ENCODE results near the gene VAC14. TPM values are rescaled to one million over a fixed set of nuclear protein-coding genes. Genes with fewer than 3 reads are reported as not detected.
A peak's percentile ranks its signal among the peaks of the same experiment; 100 is the strongest.

The VAC14 gene
- total RNA-seq, 4 donors from 2014 or later, result 44.0 to 106 (median 64.5) TPM

GRCh38 chr16:70691223-70692129 is 109.5 kb downstream of the VAC14 start:
- no peak overlapping the region for H3K4me3 ChIP-seq

GRCh38 chr16:70689970-70690891 is 110.7 kb downstream of the VAC14 start:
- TF ChIP-seq CTCF (IDR thresholded peaks at IDR 0.05) (no peak), POLR2A (IDR thresholded peaks at IDR 0.05) (no peak)
- Histone ChIP-seq H3K27me3 (no peaks in the 10 kb centered on the region), H3K9me3 (no peaks in the 10 kb centered on the region), H3K4me3 (no peak overlapping the region), H3K27ac (peak overlapping the region; percentile 66 to 93 (median 82)), H3K36me3 (no peaks in the 10 kb centered on the region), H3K4me1 (peaks cover 0 to 91% (median 6%) of the 10 kb centered on the region in 4 donors)
- DNase-seq, result peak in 2 of 3 donors; percentile 69 to 76

More at GRCh38 chr16:70691223-70692129, 109.5 kb downstream of the VAC14 start:
- Histone ChIP-seq H3K4me1 (peaks cover 0 to 96% (median 2%) of the 10 kb centered on the region in 4 donors), H3K36me3 (no peaks in the 10 kb centered on the region), H3K27me3 (no peaks in the 10 kb centered on the region), H3K9me3 (no peaks in the 10 kb centered on the region), H3K27ac (peak overlapping the region; percentile 66 to 93 (median 82))
- peak in 2 of 3 donors; percentile 33 to 80 for DNase-seq
- TF ChIP-seq POLR2A (IDR thresholded peaks at IDR 0.05) (no peak), CTCF (IDR thresholded peaks at IDR 0.05) (no peak)

- no peak overlapping the region for H3K4me3 ChIP-seq
- H3K9me3 ChIP-seq, result no peaks in the 10 kb centered on the region
- TF ChIP-seq CTCF (IDR thresholded peaks at IDR 0.05) (no peak), POLR2A (IDR thresholded peaks at IDR 0.05) (no peak)
- peaks cover 0 to 87% (median 9%) of the 10 kb centered on the region in 4 donors for H3K4me1 ChIP-seq
- no peaks in the 10 kb centered on the region for H3K27me3 ChIP-seq
- no peaks in the 10 kb centered on the region for H3K36me3 ChIP-seq
- H3K27ac ChIP-seq, result peak overlapping the region; percentile 66 to 93 (median 82)
- no peak for DNase-seq
Observed at GRCh38 chr16:70689035-70689969, 111.7 kb downstream of the VAC14 start.

GRCh38 chr16:70688246-70688742 is 112.7 kb downstream of the VAC14 start:
- TF ChIP-seq POLR2A (IDR thresholded peaks at IDR 0.05), result no peak
- Histone ChIP-seq H3K36me3 (no peaks in the 10 kb centered on the region), H3K4me3 (no peak overlapping the region), H3K27me3 (no peaks in the 10 kb centered on the region), H3K4me1 (peaks cover 0 to 82% (median 8%) of the 10 kb centered on the region in 4 donors), H3K9me3 (no peaks in the 10 kb centered on the region), H3K27ac (peak overlapping the region; percentile 66 to 93 (median 82))
- DNase-seq, result no peak

GRCh38 chr16:70687671-70688245 is 113.2 kb downstream of the VAC14 start:
- Histone ChIP-seq H3K36me3 (no peaks in the 10 kb centered on the region), H3K27me3 (no peaks in the 10 kb centered on the region), H3K27ac (peak overlapping the region; percentile 66 to 93 (median 82)), H3K4me1 (peaks cover 0 to 82% (median 8%) of the 10 kb centered on the region in 4 donors), H3K4me3 (no peak overlapping the region), H3K9me3 (no peaks in the 10 kb centered on the region)
- DNase-seq, result no peak
- no peak for TF ChIP-seq POLR2A (IDR thresholded peaks at IDR 0.05)
- no peak for TF ChIP-seq CTCF (IDR thresholded peaks at IDR 0.05)

Data from Peyer's patch (tissue), 4 donors.